Sigmoid colon (tissue), 7 donors: ENCODE results near the gene CLEC16A. TPM values are rescaled to one million over a fixed set of nuclear protein-coding genes. Genes with fewer than 3 reads are reported as not detected.

Experiments
- DNase-seq: peaks from one replicate; pipeline ENCODE4 v3.0.0-alpha.2; 2019
- H3K27ac ChIP-seq, 4 donors: fragments of 200-600 bp; sonication (generic); one replicate each; pipeline ENCODE4 v1.5.1; 2016 to 2019; ENCODE audit warnings: mild to moderate bottlenecking in 1 of 4
- H3K27me3 ChIP-seq, 3 donors: fragments of 200-600 bp; sonication (generic); one replicate each; pipeline ENCODE4 v1.5.1; 2019; ENCODE audit warnings: mild to moderate bottlenecking in 1 of 3
- H3K36me3 ChIP-seq, 4 donors: fragments of 200-600 bp; sonication (generic); one replicate each; pipeline ENCODE4 v1.5.1; 2016 to 2019
- H3K4me1 ChIP-seq, 4 donors: fragments of 200-600 bp; sonication (generic); one replicate each; pipeline ENCODE4 v1.5.1; 2017 to 2019
- H3K4me3 ChIP-seq, 4 donors: fragments of 200-600 bp; sonication (generic); one replicate each; pipeline ENCODE4 v1.5.1; 2017 to 2019; ENCODE audit warnings: mild to moderate bottlenecking in 2 of 4, moderate library complexity in 1 of 4
- H3K9me3 ChIP-seq, 4 donors: fragments of 200-600 bp in 3 of 4; sonication (generic) in 3 of 4; one replicate each; pipeline versions ENCODE4 v1.5.1 to v1.6.1; 2013 to 2019
- EP300 ChIP-seq, 4 donors: sonication (generic); formaldehyde crosslinking; IDR thresholded peaks; one replicate each; pipeline ENCODE4 v1.6.1; 2017; ENCODE audit warnings: antibody characterized with exemption in 4 of 4
- POLR2A ChIP-seq, 2 donors: fragments of 450-650 bp; IDR thresholded peaks; one replicate each; pipeline ENCODE4 v1.6.1; 2016; ENCODE audit warnings: antibody characterized with exemption in 2 of 2, mild to moderate bottlenecking in 2 of 2, moderate library complexity in 2 of 2
- POLR2AphosphoS5 ChIP-seq, 4 donors: sonication (generic); formaldehyde crosslinking; IDR thresholded peaks; one replicate each; pipeline ENCODE4 v1.6.1; 2017; ENCODE audit warnings: antibody characterized with exemption in 4 of 4
- WGBS, 2 donors: extraction: QIAGEN DNeasy Blood & Tissue Kit; methylation state at CpG; one replicate each; pipeline ENCODE4 v1.1.7; 2013; 5-methylcytosine and 5-hydroxymethylcytosine counted together
- intact Hi-C: fragments of 100-400 bp; cut with DNase I; formaldehyde crosslinking; loops from one replicate; pipeline ENCODE4 v1.15.1; 2023
- polyA plus RNA-seq, 3 donors: library from polyadenylated mRNA; stranded (reverse); fragments of 200-250 nt; gene quantifications; one replicate each; pipeline ENCODE4 v1.2.3, GENCODE V29; 2013
- total RNA-seq, 4 donors: library from RNA; depleted of rRNA; stranded (reverse); fragments of >200 nt; gene quantifications; one replicate each; pipeline ENCODE4 v1.1.0, GENCODE V29; 2016
- TF ChIP-seq, protein P1 (sequence below), 4 experiments: fragments of 450-650 bp in 3 of 4; fragments of 200-600 bp in 1 of 4; IDR thresholded peaks; one replicate each; pipeline ENCODE4 v1.5.1; 2016 to 2019; ENCODE audit warnings: antibody characterized with exemption in 4 of 4, mild to moderate bottlenecking in 3 of 4, moderate library complexity in 2 of 4
- donor health status: healthy with polysubstance abuse.
- donor health status: Bipolar disorder and iron deficiency.
- donor health status: healthy.

CLEC16A gene
- total and polyA plus RNA-seq, 7 donors: 9.6 to 35.2 (median 24.6) TPM

GRCh38 chr16:11112723-11113348 lies 168.5 kb downstream of the CLEC16A start:
- 84 to 93% methylated on average over 4 of the region's 4 CpGs for WGBS, 2 donors
- H3K4me1 ChIP-seq: peaks cover 0 to 20% (median 9%) of the 10 kb centered on the region in 4 donors
- no peaks in the 10 kb centered on the region for H3K36me3 ChIP-seq
- H3K4me3 ChIP-seq: no peak overlapping the region
- no peak for DNase-seq
- intact Hi-C loops: loop anchor here (10.0 kb wide), 1 partner anchor 1998 kb away; no protein-coding TSS in a partner anchor
- H3K27me3 ChIP-seq: no peaks in the 10 kb centered on the region
- TF ChIP-seq POLR2AphosphoS5 (IDR thresholded peaks at IDR 0.05): no peak
- no peak for TF ChIP-seq POLR2A (IDR thresholded peaks at IDR 0.05)
- TF ChIP-seq, protein P1, sequence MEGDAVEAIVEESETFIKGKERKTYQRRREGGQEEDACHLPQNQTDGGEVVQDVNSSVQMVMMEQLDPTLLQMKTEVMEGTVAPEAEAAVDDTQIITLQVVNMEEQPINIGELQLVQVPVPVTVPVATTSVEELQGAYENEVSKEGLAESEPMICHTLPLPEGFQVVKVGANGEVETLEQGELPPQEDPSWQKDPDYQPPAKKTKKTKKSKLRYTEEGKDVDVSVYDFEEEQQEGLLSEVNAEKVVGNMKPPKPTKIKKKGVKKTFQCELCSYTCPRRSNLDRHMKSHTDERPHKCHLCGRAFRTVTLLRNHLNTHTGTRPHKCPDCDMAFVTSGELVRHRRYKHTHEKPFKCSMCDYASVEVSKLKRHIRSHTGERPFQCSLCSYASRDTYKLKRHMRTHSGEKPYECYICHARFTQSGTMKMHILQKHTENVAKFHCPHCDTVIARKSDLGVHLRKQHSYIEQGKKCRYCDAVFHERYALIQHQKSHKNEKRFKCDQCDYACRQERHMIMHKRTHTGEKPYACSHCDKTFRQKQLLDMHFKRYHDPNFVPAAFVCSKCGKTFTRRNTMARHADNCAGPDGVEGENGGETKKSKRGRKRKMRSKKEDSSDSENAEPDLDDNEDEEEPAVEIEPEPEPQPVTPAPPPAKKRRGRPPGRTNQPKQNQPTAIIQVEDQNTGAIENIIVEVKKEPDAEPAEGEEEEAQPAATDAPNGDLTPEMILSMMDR (IDR thresholded peaks at IDR 0.05): no peak
- no peak for TF ChIP-seq EP300 (IDR thresholded peaks at IDR 0.05)
- peak overlapping the region in 2 of 4 donors; percentile 33 to 57 for H3K27ac ChIP-seq
- no peaks in the 10 kb centered on the region for H3K9me3 ChIP-seq

DNA sequence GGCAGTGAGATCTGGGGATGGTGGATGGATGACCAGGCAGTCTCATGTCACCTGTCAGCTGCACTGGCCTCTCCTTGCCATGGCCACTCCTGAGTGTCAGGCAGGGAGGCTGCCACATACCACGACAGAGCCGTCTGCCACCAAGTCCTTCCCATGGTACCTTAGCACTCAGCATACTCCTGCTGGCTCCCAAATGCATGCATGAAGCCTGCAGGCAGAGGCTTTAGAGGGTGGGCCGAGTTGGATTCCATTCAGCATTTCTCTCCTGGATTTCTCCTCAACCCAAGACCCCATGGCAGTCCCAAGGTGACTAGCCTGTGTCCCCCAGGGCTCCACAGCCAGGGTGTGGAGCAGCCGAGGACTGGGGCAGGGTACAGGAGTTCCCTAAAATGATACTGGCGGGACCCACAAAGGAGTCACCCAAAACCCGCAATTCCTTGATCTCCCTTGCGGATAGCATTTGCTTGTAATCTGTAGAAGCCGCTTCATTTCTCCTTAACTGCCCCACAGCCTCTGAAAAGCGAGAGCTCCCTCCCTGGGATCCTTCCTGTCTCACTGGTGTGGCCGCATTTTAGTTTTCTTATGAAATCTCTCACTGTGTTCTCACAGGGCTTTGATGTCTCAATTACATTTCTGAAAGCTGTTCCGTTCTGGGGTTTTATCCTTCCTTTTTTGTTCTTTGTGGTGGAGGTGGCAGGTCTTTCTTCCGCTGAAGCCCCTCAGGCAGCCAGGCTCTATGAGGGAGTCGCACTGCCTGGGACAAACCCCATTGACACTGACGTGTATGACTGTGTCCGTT lies 170.2 kb downstream of the CLEC16A start:
- Histone ChIP-seq H3K27me3 (no peaks in the 10 kb centered on the region), H3K9me3 (no peaks in the 10 kb centered on the region), H3K27ac (no peak overlapping the region), H3K4me1 (peaks cover 0 to 14% (median 4%) of the 10 kb centered on the region in 4 donors), H3K36me3 (no peaks in the 10 kb centered on the region), H3K4me3 (no peak overlapping the region)
- 73 to 90% methylated on average over 15 of the region's 15 CpGs for WGBS, 2 donors
- intact Hi-C loops: loop anchor here (10.0 kb wide), 1 partner anchor 2000 kb away; no protein-coding TSS in a partner anchor
- TF ChIP-seq, protein P1 (IDR thresholded peaks at IDR 0.05): no peak
- TF ChIP-seq POLR2AphosphoS5 (IDR thresholded peaks at IDR 0.05): no peak
- no peak for TF ChIP-seq EP300 (IDR thresholded peaks at IDR 0.05)
- no peak for TF ChIP-seq POLR2A (IDR thresholded peaks at IDR 0.05)
- no peak for DNase-seq

- 82 to 86% methylated on average over 5 of the region's 5 CpGs for WGBS, 2 donors
- Histone ChIP-seq H3K4me1 (peaks cover 0 to 26% (median 17%) of the 10 kb centered on the region in 4 donors), H3K36me3 (peaks cover 0 to 8% (median 3%) of the 10 kb centered on the region in 4 donors), H3K9me3 (no peaks in the 10 kb centered on the region), H3K27me3 (no peaks in the 10 kb centered on the region), H3K27ac (no peak overlapping the region), H3K4me3 (no peak overlapping the region)
- TF ChIP-seq POLR2AphosphoS5 (IDR thresholded peaks at IDR 0.05): no peak
- TF ChIP-seq, protein P1 (IDR thresholded peaks at IDR 0.05): no peak
- TF ChIP-seq POLR2A (IDR thresholded peaks at IDR 0.05): no peak
- TF ChIP-seq EP300 (IDR thresholded peaks at IDR 0.05): no peak
- intact Hi-C loops: loop anchor here (10.0 kb wide), 1 partner anchor 2003 kb away; no protein-coding TSS in a partner anchor
- no peak for DNase-seq
These were observed 173.3 kb downstream of the CLEC16A start for GRCh38 chr16:11117576-11118211.

DNA sequence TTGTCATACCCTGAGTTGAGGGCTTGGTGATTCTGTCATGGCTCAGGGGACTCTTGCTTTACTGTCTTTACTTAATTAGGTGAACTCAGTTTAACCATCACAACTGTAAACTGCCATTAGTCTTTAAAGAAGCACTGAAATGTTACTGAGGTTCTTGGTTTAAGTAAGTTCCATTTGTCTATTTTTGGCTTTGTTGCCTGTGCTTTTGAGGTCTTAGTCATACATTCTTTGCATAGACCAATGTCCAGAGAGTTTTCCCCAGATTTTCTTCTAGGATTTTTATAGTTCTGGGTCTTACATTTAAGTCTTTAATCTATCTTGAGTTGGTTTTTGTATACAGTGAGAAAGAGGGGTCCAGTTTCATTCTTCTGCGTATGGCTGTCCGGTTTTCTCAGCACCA lies 174.1 kb downstream of the CLEC16A start:
- Histone ChIP-seq H3K9me3 (no peaks in the 10 kb centered on the region), H3K4me1 (peaks cover 0 to 26% (median 18%) of the 10 kb centered on the region in 4 donors), H3K36me3 (peaks cover 0 to 8% (median 3%) of the 10 kb centered on the region in 4 donors), H3K4me3 (no peak overlapping the region), H3K27me3 (no peaks in the 10 kb centered on the region), H3K27ac (no peak overlapping the region)
- TF ChIP-seq POLR2AphosphoS5 (IDR thresholded peaks at IDR 0.05): no peak
- TF ChIP-seq, protein P1 (IDR thresholded peaks at IDR 0.05): no peak
- no peak for TF ChIP-seq EP300 (IDR thresholded peaks at IDR 0.05)
- TF ChIP-seq POLR2A (IDR thresholded peaks at IDR 0.05): no peak
- DNase-seq: no peak
- 73 to 75% methylated on average over 2 of the region's 2 CpGs for WGBS, 2 donors
- intact Hi-C loops: loop anchor here (10.0 kb wide), 1 partner anchor 2004 kb away; no protein-coding TSS in a partner anchor
